Measurements from ENCODE around the gene TET1. TPM values are rescaled to one million over a fixed set of nuclear protein-coding genes. Genes with fewer than 3 reads are reported as not detected.

TET1 gene
- total and polyA plus RNA-seq, 9 of the 15 experiments (the other 6 are each of a cell fraction or from before 2014, with no cell fraction given): 2.6 to 21.3 (median 11.6) TPM

GRCh38 chr10:68564712-68565111 lies 4.6 kb downstream of the TET1 start:
- H3K36me3 ChIP-seq (ENCODE audit: control insufficient read depth, insufficient read depth, low read length): peaks cover 6% of the 10 kb centered on the region; the same call in 2 of the 3 replicates
- no peak overlapping the region for H2AFZ ChIP-seq (ENCODE audit: low read depth, low read length)
- intact Hi-C loops (cut with micrococcal nuclease) (loop anchor here (5.0 kb wide), 1 partner anchor 157 kb away; the partner anchor contains the start of gene RUFY2), in situ Hi-C loops (cut with MboI) (no loop called here)
- peaks cover 20 to 22% of the 10 kb centered on the region in 2 experiments for H3K4me1 ChIP-seq (replicated peaks in 1 of 2; ENCODE audit: control insufficient read depth in 2 of 2, insufficient read depth in 2 of 2, low read length in 2 of 2)
- ChIA-PET POLR2A (interaction anchor here (1.8 to 2.9 kb wide), 4 partner anchors 9 to 32 kb away, joined by 4 to 11 read pairs (median 7); no protein-coding TSS in a partner anchor), CTCF (ENCODE audit: low intra/inter-chr PET ratio) (interaction anchor here (0.6 kb wide), 1 partner anchor 146 kb away, joined by 5 read pairs; no protein-coding TSS in a partner anchor)
- peaks cover 92% of the 10 kb centered on the region for H3K79me2 ChIP-seq (ENCODE audit: control insufficient read depth, insufficient read depth, low read length)
- H4K20me1 ChIP-seq (replicated peaks; ENCODE audit: control insufficient read depth, insufficient read depth, low read length): no peaks in the 10 kb centered on the region
- peak; percentile 44 for FAIRE-seq
- no peaks in the 10 kb centered on the region for H3K9me1 ChIP-seq (ENCODE audit: control insufficient read depth, insufficient read depth, low read length)
- no peak for DNase-seq (ENCODE audit: extremely low read depth in 1 of 4, low spot score in 3 of 4)
- peak overlapping the region; percentile 32; the same call in 2 of the 3 replicates for H3K27ac ChIP-seq (ENCODE audit: extremely low read depth, low read depth, low read length)
- ATAC-seq: no peak
- H3K9me3 ChIP-seq (replicated peaks; ENCODE audit: control insufficient read depth, insufficient read depth, low read depth, low read length): no peaks in the 10 kb centered on the region
- BruUV-seq (replicated peaks): no TSS peak
- WGBS (ENCODE audit: insufficient coverage, low coverage, missing lambda C conversion rate): 64% methylated on average over 4 of the region's 4 CpGs
- no peaks in the 10 kb centered on the region for H3K27me3 ChIP-seq (ENCODE audit: control insufficient read depth in 2 of 2, insufficient read depth in 2 of 2, low read length in 2 of 2)
- H3K4me2 ChIP-seq (ENCODE audit: insufficient read depth, low read length): no peak overlapping the region
- H3K9ac ChIP-seq (ENCODE audit: insufficient read depth in 1 of 2, low read depth in 2 of 2, low read length in 2 of 2): no peak overlapping the region
- no peak overlapping the region for H3K4me3 ChIP-seq
- peak; percentile 28; the same call in 1 of the 2 replicates for TF ChIP-seq ZNF121 (CRISPR knock-in tag; conservative IDR thresholded peaks at IDR 0.05)
- TF ChIP-seq ZBTB33 (CRISPR knock-in tag; IDR thresholded peaks at IDR 0.05): peak; percentile 88
- no peak for TF ChIP-seq CREB3 (tag; conservative IDR thresholded peaks at IDR 0.05; ENCODE audit: low read depth)
- no peak for TF ChIP-seq E2F4 (CRISPR knock-in tag; IDR thresholded peaks at IDR 0.05; ENCODE audit: low read depth)
- TF ChIP-seq CAMTA2 (CRISPR knock-in tag; conservative IDR thresholded peaks at IDR 0.05): no peak

Data from K562 (cell line).